SU-DHL-6 (cell line): Measurements from ENCODE around the gene DNAAF1.

ENCODE experiments used
- H2AFZ ChIP-seq: fragments of 200-600 bp; sonication (generic); 2 replicates; pipeline ENCODE4 v1.6.1; 2014; ENCODE audit warnings: low read depth, mild to moderate bottlenecking, moderate library complexity, mixed read lengths, antibody characterized with exemption, low read length; ENCODE audit not compliant: severe bottlenecking
- H3F3A ChIP-seq: fragments of 200-600 bp; shearing (Covaris generic); 2 replicates; pipeline ENCODE4 v1.6.0; 2016; ENCODE audit warnings: antibody characterized with exemption, mild to moderate bottlenecking; ENCODE audit not compliant: insufficient read depth
- H3K27ac ChIP-seq: fragments of 200-600 bp; sonication (generic); 2 replicates; pipeline ENCODE4 v1.5.1; 2016; ENCODE audit warnings: low read depth, mild to moderate bottlenecking, low read length, moderate library complexity, mixed read lengths
- H3K27me3 ChIP-seq: fragments of 200-600 bp; sonication (generic), shearing (Covaris generic); 2 replicates; pipeline ENCODE4 v1.6.0; 2014; ENCODE audit warnings: mild to moderate bottlenecking, low read length
- H3K36me3 ChIP-seq: fragments of 200-600 bp; sonication (generic); 2 replicates; pipeline ENCODE4 v1.6.1; 2014; ENCODE audit warnings: mild to moderate bottlenecking, low read length, mixed read lengths
- H3K4me2 ChIP-seq: fragments of 300-600, 200-600 bp; shearing (Covaris generic), sonication (generic); 2 replicates; pipeline ENCODE4 v1.6.0; 2014; ENCODE audit warnings: low read length, low read depth, mild to moderate bottlenecking; ENCODE audit not compliant: poor library complexity, severe bottlenecking
- H3K4me3 ChIP-seq: fragments of 200-600 bp; sonication (generic); 2 replicates; pipeline ENCODE4 v1.5.1; 2014; ENCODE audit warnings: antibody characterized with exemption, low read length, mild to moderate bottlenecking, mixed read lengths; ENCODE audit not compliant: insufficient read depth, poor library complexity, severe bottlenecking
- H3K79me2 ChIP-seq: fragments of 200-600 bp; sonication (generic); 2 replicates; pipeline ENCODE4 v1.6.1; 2014; ENCODE audit warnings: mild to moderate bottlenecking, low read length, moderate library complexity; ENCODE audit not compliant: insufficient read depth
- H3K9ac ChIP-seq: fragments of 200-600 bp; sonication (generic); 2 replicates; pipeline ENCODE4 v1.7.0; 2014; ENCODE audit warnings: mild to moderate bottlenecking, low read length
- H3K9me2 ChIP-seq: fragments of 200-600 bp; sonication (generic); replicated peaks from 2 replicates; pipeline ENCODE4 v1.6.1; 2014; ENCODE audit warnings: low read length; ENCODE audit not compliant: insufficient read depth
- H3K9me3 ChIP-seq: fragments of 200-600 bp; sonication (generic); 2 replicates; pipeline ENCODE4 v1.6.1; 2014; ENCODE audit warnings: low read length, mixed read lengths; ENCODE audit not compliant: insufficient read depth
- H4K20me1 ChIP-seq: fragments of 200-600 bp; sonication (generic); 2 replicates; pipeline ENCODE4 v1.6.1; 2014; ENCODE audit warnings: low read depth, mild to moderate bottlenecking, antibody characterized with exemption, low read length, moderate library complexity, mixed read lengths
- CTCF ChIP-seq: fragments of 200-600 bp; sonication (generic); IDR thresholded peaks from one replicate; pipeline ENCODE4 v1.5.1; 2017; ENCODE audit warnings: antibody characterized with exemption, mild to moderate bottlenecking, low read length, moderate library complexity; ENCODE audit not compliant: insufficient read depth, poor library complexity, severe bottlenecking
- EZH2phosphoT487 ChIP-seq: fragments of 200-600 bp; sonication (generic), shearing (Covaris generic); conservative IDR thresholded peaks from 2 replicates; pipeline ENCODE4 v1.6.1; 2018; ENCODE audit warnings: mild to moderate bottlenecking, antibody characterized with exemption, low read length, moderate library complexity, mixed read lengths

Gene DNAAF1

GRCh38 chr16:84136331-84137125 lies 8.6 kb upstream of the DNAAF1 start:
- Histone ChIP-seq H3K9me3 (no peaks in the 10 kb centered on the region), H3K9ac (no peak overlapping the region), H3K4me3 (no peak overlapping the region), H3K36me3 (no peaks in the 10 kb centered on the region), H4K20me1 (no peaks in the 10 kb centered on the region; the same call in 1 of the 2 replicates), H3F3A (peaks cover 2% of the 10 kb centered on the region; the same call in 1 of the 2 replicates), H3K79me2 (no peaks in the 10 kb centered on the region; the same call in 1 of the 2 replicates), H3K4me2 (no peak overlapping the region), H3K27ac (no peak overlapping the region), H3K9me2 (no peaks in the 10 kb centered on the region), H2AFZ (no peak overlapping the region), H3K27me3 (no peaks in the 10 kb centered on the region)
- no peak for TF ChIP-seq CTCF

- Histone ChIP-seq H3F3A (peaks cover 5% of the 10 kb centered on the region; the same call in 1 of the 2 replicates), H2AFZ (no peak overlapping the region), H3K4me2 (no peak overlapping the region), H3K79me2 (peaks cover 5% of the 10 kb centered on the region; the same call in 1 of the 2 replicates), H3K27ac (no peak overlapping the region), H3K9ac (no peak overlapping the region), H3K27me3 (no peaks in the 10 kb centered on the region), H3K4me3 (no peak overlapping the region), H3K9me2 (no peaks in the 10 kb centered on the region), H3K9me3 (no peaks in the 10 kb centered on the region), H3K36me3 (no peaks in the 10 kb centered on the region), H4K20me1 (no peaks in the 10 kb centered on the region; the same call in 1 of the 2 replicates)
- TF ChIP-seq EZH2phosphoT487 (no peak), CTCF (no peak)
Measured at GRCh38 chr16:84137287-84137686, 7.8 kb upstream of the DNAAF1 start.

GRCh38 chr16:84137769-84138357 lies 7.2 kb upstream of the DNAAF1 start:
- H3K36me3 ChIP-seq, result no peaks in the 10 kb centered on the region
- no peak overlapping the region for H3K4me3 ChIP-seq
- H4K20me1 ChIP-seq, result no peaks in the 10 kb centered on the region; the same call in 1 of the 2 replicates
- no peak overlapping the region for H3K4me2 ChIP-seq
- TF ChIP-seq CTCF (no peak), EZH2phosphoT487 (no peak)
- no peaks in the 10 kb centered on the region for H3K27me3 ChIP-seq
- H3K79me2 ChIP-seq, result peaks cover 8% of the 10 kb centered on the region; the same call in 1 of the 2 replicates
- H3K9ac ChIP-seq, result no peak overlapping the region
- H3K9me2 ChIP-seq, result no peaks in the 10 kb centered on the region
- H3K9me3 ChIP-seq, result no peaks in the 10 kb centered on the region
- no peak overlapping the region for H2AFZ ChIP-seq
- peaks cover 5% of the 10 kb centered on the region; the same call in 1 of the 2 replicates for H3F3A ChIP-seq
- H3K27ac ChIP-seq, result no peak overlapping the region
